UCSD-AML1 (cell line): ENCODE data around the gene ZDHHC13.
"Not testable (repeated sequence)": the region's sequence is repeated elsewhere in the genome, so short reads cannot be mapped to it uniquely, and the experiment has no call there.

Source experiments
- DNase-seq: peaks from one replicate; lab custom pipeline; 2025; ENCODE audit not compliant: unreplicated experiment; lab: John Stamatoyannopoulos, UW

ZDHHC13 gene

DNA sequence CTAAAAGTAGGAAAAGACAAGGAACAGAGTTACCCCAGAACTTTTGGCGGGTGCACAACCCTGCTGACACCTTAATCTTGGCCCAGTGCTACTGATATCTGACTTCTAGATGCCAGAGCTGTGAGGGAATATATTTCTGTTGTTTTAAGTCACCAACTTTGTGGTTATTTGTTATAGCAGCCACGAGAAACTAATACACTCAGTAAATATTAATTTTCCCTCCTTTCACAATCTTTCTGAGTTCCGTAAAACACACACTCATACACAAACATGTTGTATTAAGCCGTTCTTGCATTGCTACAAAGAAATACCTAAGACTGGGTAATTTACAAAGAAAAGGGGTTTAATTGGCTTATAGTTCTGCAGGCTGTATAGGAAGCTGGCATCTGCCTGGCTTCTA lies 16.1 kb upstream of the ZDHHC13 start:
- DNase-seq, result no peak

- no peak for DNase-seq
Measured at GRCh38 chr11:19101796-19102520, 15.0 kb upstream of the ZDHHC13 start.

GRCh38 chr11:19102521-19102900 lies 14.5 kb upstream of the ZDHHC13 start:
- DNase-seq, result no peak

- DNase-seq, result no peak
Measured at GRCh38 chr11:19105011-19105410, 12.0 kb upstream of the ZDHHC13 start.

DNA sequence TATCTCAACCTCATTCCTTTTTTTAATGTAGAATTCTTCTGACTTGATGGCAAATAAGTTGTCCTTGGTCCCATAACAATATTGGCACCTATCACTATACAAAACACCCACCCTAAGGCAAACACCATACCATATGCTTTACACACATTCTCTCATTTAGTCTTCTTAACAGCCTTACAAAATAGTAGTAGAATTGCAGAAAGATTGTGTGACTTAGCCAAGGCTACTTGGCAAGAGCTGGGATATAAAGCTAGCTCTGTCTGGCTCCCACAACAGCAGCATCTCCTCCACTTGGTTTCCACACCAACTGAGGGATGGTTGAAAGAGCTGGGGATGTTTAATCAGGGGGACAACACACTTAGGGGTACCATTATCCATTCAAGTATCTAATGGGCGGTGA lies 9.8 kb upstream of the ZDHHC13 start:
- DNase-seq, result no peak

DNA sequence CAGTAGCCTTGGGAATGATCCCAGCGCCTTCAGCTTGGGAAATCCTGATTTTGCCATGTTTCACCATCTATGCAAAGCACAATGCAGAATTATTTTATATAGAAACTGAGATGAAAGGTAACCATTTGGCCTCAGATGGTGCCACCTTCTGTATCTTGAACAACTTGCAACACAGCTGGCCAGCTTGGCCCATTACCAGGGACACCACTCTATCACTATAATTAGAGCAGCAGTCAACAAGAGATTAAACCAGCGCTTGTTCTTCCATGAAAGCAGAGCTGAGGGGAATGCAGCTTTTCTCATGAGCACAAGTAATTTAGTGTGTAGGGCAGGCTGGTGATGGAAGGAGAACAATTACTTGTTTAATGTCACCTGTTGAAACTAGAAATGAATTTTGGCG lies 6.7 kb upstream of the ZDHHC13 start:
- DNase-seq, result no peak

DNA sequence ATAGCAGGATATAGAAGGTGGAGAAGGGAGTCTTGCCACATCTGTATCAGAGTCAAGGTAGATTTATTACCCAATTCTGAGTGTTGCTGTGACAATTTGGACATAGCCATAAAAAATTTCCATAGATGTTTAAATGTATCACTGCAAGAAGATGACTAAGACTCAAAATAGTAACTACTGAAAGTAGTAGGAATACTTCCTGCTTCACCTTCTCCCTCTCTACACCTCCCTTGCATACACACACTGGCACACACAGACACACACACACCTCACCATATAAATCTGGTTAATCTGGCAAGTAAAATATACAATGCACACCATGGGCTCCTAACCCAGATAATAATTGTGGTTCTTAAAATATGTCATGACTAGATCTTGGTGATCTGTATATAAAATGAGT lies 5.2 kb upstream of the ZDHHC13 start:
- DNase-seq, result no peak

DNA sequence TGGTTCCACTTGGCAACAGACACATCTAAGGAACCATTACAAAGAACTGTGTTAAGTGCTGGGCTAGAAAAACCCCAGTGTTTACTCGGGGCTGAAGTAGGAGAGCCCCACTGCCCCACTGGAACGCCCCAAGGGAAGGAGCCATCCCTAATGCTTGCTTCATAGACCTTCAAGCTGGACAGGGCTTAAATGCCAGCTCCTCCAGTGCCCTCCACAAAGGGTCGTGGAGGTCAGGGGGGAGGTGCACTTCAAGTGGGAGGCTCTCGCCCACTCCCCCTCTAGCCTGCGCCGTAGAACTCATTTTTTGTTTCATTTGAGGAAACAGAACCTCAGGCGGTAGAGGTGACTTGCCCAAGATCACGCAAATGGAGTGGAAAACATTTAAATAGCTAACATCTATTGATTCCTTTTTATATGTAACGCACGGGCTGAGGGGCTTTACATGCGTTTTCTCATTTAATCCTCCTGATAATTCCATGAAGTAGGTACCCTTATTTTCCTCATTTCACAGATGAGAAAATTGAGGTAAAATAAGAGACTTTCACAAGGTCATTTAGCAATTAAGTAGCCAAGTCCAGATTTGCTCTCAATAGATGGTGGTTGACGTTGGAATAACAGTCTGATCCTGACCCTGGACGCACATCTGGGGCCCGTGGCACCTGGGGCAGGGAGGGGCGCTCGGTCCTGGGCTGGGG lies 545 bp upstream of the ZDHHC13 start:
- no peak for DNase-seq

- no peak for DNase-seq
Measured at GRCh38 chr11:19117760-19118097, 761 bp downstream of the ZDHHC13 start.

GRCh38 chr11:19121646-19122045 lies 4.7 kb downstream of the ZDHHC13 start:
- no peak for DNase-seq

DNA sequence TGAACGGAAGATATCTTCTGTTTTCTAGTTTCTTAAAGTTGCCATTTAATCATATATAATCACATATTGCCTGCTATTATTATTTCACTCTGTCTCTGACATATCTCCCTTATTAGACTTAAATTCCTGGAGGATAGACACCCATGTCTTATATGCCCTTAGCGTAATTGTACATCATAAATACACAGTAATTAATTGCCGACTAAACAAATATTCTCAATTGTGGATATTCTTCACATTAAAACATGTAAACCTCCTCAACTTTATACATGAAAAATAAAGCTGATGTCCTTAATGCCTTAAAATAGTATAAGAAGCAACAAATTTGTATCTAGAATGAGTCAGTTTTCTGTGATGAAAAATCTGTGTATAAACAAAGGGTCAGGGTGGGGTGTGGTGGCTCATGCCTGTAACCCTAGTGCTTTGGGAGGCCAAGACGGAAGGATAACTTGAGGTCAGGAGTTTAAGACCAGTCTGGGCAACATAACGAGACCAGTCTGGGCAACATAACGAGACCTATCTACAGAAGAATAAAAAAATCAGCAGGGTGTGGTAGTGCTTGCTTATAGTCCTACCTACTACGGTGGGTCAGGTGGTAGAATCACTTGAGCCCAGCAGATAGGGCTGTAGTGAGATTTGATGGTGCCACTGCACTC lies 6.1 kb downstream of the ZDHHC13 start:
- DNase-seq, result no peak

DNA sequence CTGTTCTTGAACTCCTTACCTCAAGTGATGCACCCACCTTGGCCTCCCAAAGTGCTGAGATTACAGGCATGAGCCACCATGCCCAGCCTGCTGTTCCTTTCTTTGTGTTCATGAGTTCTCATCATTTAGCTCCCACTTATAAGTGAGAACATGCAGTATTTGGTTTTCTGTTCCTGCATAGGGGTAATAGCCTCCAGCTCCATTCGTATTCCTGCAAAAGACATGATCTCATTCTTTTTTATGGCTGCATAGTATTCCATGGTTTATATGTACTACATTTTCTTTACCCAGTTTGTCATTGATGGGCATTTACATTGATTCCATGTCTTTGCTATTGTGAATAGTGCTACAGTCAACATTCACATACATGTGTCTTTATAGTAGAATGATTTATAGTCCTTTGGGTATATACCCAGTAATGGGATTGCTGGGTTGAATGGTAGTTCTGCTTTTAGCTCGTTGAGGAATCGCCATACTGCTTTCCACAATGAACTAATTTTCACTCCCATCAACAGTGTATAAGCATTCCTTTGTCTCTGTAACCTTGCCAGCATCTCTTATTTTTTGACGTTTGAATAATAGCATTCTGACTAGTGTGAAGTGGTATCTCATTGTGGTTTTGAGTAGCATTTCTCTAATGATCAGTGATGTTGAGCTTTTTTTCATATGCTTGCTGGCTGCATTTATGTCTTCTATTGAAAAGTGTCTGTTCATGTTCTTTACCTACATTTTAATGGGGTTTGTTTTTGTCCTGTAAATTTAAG lies 9.8 kb downstream of the ZDHHC13 start:
- DNase-seq, result not testable (repeated sequence)

DNA sequence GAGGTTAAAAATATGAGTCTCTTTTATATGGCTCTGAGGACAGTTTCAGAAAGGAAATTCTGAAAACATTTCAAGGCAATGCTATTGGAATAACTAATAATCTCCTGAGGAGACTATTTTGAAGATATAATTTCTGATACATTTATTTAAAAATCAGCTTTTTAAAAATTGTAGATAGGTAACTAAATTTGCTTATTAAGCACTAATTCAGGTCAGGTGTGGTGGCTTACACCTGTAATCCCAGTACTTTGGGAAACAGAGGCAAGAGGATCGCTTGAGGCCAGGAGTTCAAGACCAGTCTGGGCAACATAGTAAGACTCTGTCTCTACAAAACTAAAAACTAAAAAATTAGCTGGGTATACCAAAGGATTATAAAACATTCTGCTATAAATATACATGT lies 17.0 kb downstream of the ZDHHC13 start:
- no peak for DNase-seq

DNA sequence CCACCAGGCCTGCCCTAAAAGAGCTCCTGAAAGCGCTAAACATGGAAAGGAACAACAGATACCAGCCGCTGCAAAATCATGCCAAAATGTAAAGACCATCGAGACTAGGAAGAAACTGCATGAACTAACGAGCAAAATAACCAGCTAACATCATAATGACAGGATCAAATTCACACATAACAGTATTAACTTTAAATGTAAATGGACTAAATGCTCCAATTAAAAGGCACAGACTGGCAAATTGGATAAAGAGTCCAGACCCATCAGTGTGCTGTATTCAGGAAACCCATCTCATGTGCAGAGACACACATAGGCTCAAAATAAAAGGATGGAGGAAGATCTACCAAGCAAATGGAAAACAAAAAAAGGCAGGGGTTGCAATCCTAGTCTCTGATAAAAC lies 19.9 kb downstream of the ZDHHC13 start:
- not testable (repeated sequence) for DNase-seq

GRCh38 chr11:19145319-19145718 lies 28.4 kb downstream of the ZDHHC13 start:
- no peak for DNase-seq

DNA sequence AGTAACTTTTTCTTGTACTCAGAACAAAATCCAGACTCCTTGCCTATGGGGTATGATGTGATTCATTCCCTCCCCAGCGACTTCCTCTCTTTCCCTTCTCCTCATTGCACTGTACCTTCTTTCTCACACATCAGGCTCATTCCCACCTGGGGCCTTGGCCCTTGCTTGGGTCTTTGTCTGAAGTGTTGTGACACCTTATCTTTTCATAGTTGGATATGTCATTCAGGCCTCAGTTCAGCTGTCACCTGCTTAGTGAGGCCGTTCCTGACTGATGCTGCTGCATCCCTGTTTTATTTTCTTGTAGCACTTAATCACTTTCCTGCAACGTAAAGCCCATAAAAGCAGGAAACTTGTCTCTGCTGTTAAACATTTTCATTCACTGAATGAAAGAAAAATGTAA lies 39.9 kb downstream of the ZDHHC13 start:
- no peak for DNase-seq

GRCh38 chr11:19160847-19161246 lies 43.9 kb downstream of the ZDHHC13 start:
- DNase-seq, result no peak

DNA sequence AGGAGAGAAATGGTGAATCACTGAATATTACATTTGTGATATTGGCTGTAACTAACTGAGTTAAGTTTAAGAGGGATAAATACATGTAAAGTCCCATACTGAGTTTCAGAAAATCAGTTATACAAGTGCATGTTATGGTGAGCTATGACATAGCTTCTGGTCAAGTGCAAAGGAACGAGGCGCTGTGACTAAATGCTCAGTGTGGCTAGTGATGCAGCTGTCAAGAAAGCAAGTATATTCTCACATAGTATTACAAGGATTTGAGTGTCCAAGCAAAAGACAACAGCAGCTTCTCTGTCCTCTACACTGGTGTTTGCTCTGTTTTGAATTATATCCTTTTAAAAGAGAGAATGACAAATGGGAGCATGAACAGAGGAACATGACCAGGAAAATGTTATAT lies 44.7 kb downstream of the ZDHHC13 start:
- DNase-seq, result no peak

GRCh38 chr11:19162951-19163505 lies 46.1 kb downstream of the ZDHHC13 start:
- no peak for DNase-seq

- no peak for DNase-seq
Measured at GRCh38 chr11:19163617-19164016, 46.6 kb downstream of the ZDHHC13 start.

GRCh38 chr11:19164230-19164855 lies 47.4 kb downstream of the ZDHHC13 start:
- DNase-seq, result no peak
